ENCODE data around the gene IGF2BP2.

The IGF2BP2 gene

GRCh38 chr3:185648396-185648795 lies 176.4 kb downstream of the IGF2BP2 start:
- Histone ChIP-seq H3K79me2 (ENCODE audit: low read length) (no peaks in the 10 kb centered on the region), H3K27me3 (replicated peaks; ENCODE audit: insufficient read depth, low read length) (no peaks in the 10 kb centered on the region), H3K36me3 (replicated peaks; ENCODE audit: insufficient read depth, low read length) (no peaks in the 10 kb centered on the region), H3K4me2 (ENCODE audit: low read depth, low read length) (no peak overlapping the region), H3K27ac (ENCODE audit: low read length) (no peak overlapping the region), H3K4me3 (ENCODE audit: low read length) (no peak overlapping the region), H3K9me2 (replicated peaks; ENCODE audit: insufficient read depth, low read length) (no peaks in the 10 kb centered on the region), H3K4me1 (ENCODE audit: low read length) (no peaks in the 10 kb centered on the region), H3K9ac (ENCODE audit: low read length) (no peak overlapping the region), H4K20me1 (ENCODE audit: insufficient read depth, low read length) (no peaks in the 10 kb centered on the region), H3K9me3 (replicated peaks; ENCODE audit: insufficient read depth, low read length) (no peaks in the 10 kb centered on the region), H3F3A (ENCODE audit: insufficient read depth, low read length) (no peaks in the 10 kb centered on the region), H2AFZ (ENCODE audit: low read length) (no peak overlapping the region)
- no peak for TF ChIP-seq EZH2phosphoT487 (IDR thresholded peaks at IDR 0.05; ENCODE audit: low read length)
- no peak for TF ChIP-seq EZH2 (optimal IDR thresholded peaks at IDR 0.05; ENCODE audit: low read depth, low read length)
- no peak for TF ChIP-seq CTCF (IDR thresholded peaks at IDR 0.05; ENCODE audit: low read length)
- no peak for DNase-seq

GRCh38 chr3:185647880-185648210 lies 177.0 kb downstream of the IGF2BP2 start:
- Histone ChIP-seq H2AFZ (ENCODE audit: low read length) (no peak overlapping the region), H3K36me3 (replicated peaks; ENCODE audit: insufficient read depth, low read length) (no peaks in the 10 kb centered on the region), H3K9ac (ENCODE audit: low read length) (no peak overlapping the region), H3K4me2 (ENCODE audit: low read depth, low read length) (no peak overlapping the region), H3K4me1 (ENCODE audit: low read length) (no peaks in the 10 kb centered on the region), H3K27ac (ENCODE audit: low read length) (no peak overlapping the region), H3F3A (ENCODE audit: insufficient read depth, low read length) (no peaks in the 10 kb centered on the region), H4K20me1 (ENCODE audit: insufficient read depth, low read length) (no peaks in the 10 kb centered on the region), H3K9me2 (replicated peaks; ENCODE audit: insufficient read depth, low read length) (no peaks in the 10 kb centered on the region), H3K4me3 (ENCODE audit: low read length) (no peak overlapping the region), H3K79me2 (ENCODE audit: low read length) (no peaks in the 10 kb centered on the region), H3K9me3 (replicated peaks; ENCODE audit: insufficient read depth, low read length) (no peaks in the 10 kb centered on the region), H3K27me3 (replicated peaks; ENCODE audit: insufficient read depth, low read length) (no peaks in the 10 kb centered on the region)
- DNase-seq = no peak
- no peak for TF ChIP-seq EZH2phosphoT487 (IDR thresholded peaks at IDR 0.05; ENCODE audit: low read length)
- TF ChIP-seq CTCF (IDR thresholded peaks at IDR 0.05; ENCODE audit: low read length) = no peak
- no peak for TF ChIP-seq EZH2 (optimal IDR thresholded peaks at IDR 0.05; ENCODE audit: low read depth, low read length)

- Histone ChIP-seq H3K9ac (ENCODE audit: low read length) (no peak overlapping the region), H3K27me3 (replicated peaks; ENCODE audit: insufficient read depth, low read length) (no peaks in the 10 kb centered on the region), H3K79me2 (ENCODE audit: low read length) (no peaks in the 10 kb centered on the region), H3K9me3 (replicated peaks; ENCODE audit: insufficient read depth, low read length) (no peaks in the 10 kb centered on the region), H3K27ac (ENCODE audit: low read length) (no peak overlapping the region), H3K9me2 (replicated peaks; ENCODE audit: insufficient read depth, low read length) (no peaks in the 10 kb centered on the region), H4K20me1 (ENCODE audit: insufficient read depth, low read length) (no peaks in the 10 kb centered on the region), H3K4me3 (ENCODE audit: low read length) (no peak overlapping the region), H3K36me3 (replicated peaks; ENCODE audit: insufficient read depth, low read length) (no peaks in the 10 kb centered on the region), H3F3A (ENCODE audit: insufficient read depth, low read length) (no peaks in the 10 kb centered on the region), H2AFZ (ENCODE audit: low read length) (no peak overlapping the region), H3K4me1 (ENCODE audit: low read length) (no peaks in the 10 kb centered on the region), H3K4me2 (ENCODE audit: low read depth, low read length) (no peak overlapping the region)
- DNase-seq = no peak
- TF ChIP-seq EZH2phosphoT487 (IDR thresholded peaks at IDR 0.05; ENCODE audit: low read length) = no peak
- no peak for TF ChIP-seq CTCF (IDR thresholded peaks at IDR 0.05; ENCODE audit: low read length)
- TF ChIP-seq EZH2 (optimal IDR thresholded peaks at IDR 0.05; ENCODE audit: low read depth, low read length) = no peak
Measured at GRCh38 chr3:185647134-185647879, 177.5 kb downstream of the IGF2BP2 start.

Measured in MM.1S (cell line).